ENCODE results near the gene IDS.

GRCh38 chrX:149511081-149511480, 6.0 kb upstream of the IDS start:
- no peak for TF ChIP-seq POLR2A (IDR thresholded peaks at IDR 0.05)
- TF ChIP-seq CTCF (IDR thresholded peaks at IDR 0.05): no peak
- TF ChIP-seq EP300 (IDR thresholded peaks at IDR 0.05): no peak
- no peak for TF ChIP-seq POLR2AphosphoS5 (IDR thresholded peaks at IDR 0.05)

Measured in sigmoid colon (tissue), 4 donors.